ENCODE measurements around the gene TCEA3. TPM values are rescaled to one million over a fixed set of nuclear protein-coding genes. Genes with fewer than 3 reads are reported as not detected.

The TCEA3 gene
- total RNA-seq, 1 donor from 2014 or later, result 0.40 TPM

DNA sequence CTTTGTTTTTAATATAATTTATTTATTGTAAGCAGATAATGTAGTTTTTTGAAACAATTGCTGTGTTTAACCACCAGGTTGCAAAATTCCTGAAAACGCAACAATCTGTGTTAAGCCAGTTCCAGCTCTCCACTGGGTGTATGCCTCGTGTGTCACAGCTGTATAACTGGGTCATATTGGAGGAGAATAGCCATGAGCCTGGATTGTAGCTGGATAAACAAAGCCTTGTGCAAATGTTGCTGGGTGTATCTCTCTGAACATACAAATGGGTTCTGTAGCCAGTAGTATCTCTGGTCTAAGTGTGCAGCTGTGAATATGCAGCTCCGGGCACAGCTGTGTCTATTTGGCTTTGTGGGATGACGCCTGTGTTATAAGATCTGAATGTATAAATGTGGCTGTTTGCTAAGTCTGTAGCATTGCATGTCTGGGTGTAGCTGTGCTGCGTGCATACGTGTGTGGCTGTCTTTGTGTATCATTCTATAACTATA lies 2.8 kb downstream of the TCEA3 start:
- no peak for DNase-seq (ENCODE audit: low read depth, low spot score)

DNA sequence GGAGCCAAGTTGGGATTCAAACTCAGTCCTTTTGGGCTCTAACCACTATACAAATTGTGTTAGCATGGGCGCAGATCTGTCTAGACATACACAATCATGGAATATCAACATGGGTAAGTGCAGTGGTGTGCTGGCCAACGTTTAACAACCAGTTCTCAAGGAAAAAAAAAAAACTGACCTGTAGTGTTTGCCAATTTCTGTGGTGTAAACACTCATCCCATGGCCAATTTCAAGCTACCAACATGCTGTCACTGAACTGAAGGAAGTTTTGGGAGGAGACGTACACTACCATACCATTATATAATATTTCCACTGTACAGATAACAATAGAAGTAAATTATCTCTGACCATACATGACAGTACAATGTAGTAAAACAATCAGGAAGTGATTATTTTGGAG lies 3.2 kb downstream of the TCEA3 start:
- no peak for DNase-seq (ENCODE audit: low read depth, low spot score)

DNA sequence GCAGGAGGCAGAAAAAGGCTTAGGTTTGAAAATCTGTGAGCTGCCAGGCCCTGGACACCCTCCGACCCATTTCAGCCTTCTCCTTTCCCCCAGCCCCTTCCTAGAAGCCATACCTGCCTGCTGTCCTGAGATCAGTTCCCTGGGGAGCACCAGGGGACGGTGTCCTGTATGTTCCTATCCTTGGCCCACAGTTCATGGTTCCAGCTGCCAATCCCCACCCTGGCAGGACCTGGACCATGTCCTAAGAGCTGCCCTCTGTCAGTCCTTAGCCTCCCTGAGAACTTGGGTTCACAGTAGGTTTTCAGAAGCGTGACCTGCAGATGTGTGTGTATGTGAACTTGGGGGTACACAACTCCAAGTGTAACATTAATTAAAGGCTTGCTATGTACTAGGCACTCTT lies 3.8 kb downstream of the TCEA3 start:
- no peak for DNase-seq (ENCODE audit: low read depth, low spot score)

DNA sequence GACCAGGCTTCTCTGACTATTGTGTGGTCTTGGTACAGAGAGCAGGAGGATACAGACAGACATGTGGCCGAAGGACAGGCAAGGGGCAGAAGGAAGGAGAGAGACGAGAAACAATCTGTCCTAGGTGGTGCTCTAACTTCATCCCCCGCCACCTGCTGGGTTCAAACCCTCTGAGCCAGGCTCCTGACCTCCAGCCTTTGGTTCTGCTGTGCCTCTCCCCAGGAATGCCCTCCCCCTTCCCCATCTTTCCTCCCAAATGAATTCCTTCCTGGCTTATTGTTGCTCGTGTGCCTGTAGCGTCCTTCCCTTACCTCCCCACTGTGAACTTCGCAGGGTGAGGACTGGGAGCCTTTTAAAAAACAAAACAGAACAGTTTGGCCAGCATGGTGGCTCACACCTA lies 5.4 kb downstream of the TCEA3 start:
- no peak for DNase-seq (ENCODE audit: low read depth, low spot score)

DNA sequence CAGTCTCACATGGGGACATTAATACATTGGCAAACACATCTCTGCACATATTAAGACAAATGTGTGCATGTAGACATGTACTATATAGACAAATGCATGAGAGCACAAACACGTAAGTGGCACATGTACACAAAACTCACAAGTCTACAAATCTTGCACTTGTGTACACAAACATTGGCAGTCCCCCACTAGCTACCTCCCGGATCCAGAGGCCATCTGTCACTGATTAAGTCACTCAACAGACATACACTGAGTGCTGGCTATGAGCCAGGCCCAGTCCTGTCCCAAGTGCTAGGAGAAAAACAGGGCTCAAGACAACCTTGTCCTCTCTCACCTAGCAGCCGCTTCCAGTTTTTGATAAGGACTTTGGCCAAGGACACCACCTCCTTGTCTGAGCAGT lies 7.0 kb downstream of the TCEA3 start:
- no peak for DNase-seq (ENCODE audit: low read depth, low spot score)

DNA sequence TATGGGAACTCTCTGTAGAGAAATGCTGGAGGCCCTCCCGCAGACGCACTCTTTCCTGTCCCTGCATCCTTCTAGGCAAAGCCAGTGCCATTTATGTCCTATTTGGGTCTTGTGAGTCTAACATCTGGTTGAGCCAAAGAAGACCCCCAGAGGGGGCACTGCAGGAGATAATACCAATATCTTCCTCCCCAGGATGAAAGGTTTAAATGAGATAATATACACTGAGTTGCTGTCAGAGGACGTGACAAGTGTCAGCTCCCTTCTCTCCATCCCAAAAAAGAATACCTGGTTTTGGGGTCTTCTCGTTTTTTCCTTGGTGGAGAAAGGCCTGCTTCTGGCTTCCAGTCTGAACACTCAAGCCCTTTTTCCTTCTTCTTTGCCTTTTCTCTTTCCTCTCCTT lies 7.6 kb downstream of the TCEA3 start:
- no peak for DNase-seq (ENCODE audit: low read depth, low spot score)

DNA sequence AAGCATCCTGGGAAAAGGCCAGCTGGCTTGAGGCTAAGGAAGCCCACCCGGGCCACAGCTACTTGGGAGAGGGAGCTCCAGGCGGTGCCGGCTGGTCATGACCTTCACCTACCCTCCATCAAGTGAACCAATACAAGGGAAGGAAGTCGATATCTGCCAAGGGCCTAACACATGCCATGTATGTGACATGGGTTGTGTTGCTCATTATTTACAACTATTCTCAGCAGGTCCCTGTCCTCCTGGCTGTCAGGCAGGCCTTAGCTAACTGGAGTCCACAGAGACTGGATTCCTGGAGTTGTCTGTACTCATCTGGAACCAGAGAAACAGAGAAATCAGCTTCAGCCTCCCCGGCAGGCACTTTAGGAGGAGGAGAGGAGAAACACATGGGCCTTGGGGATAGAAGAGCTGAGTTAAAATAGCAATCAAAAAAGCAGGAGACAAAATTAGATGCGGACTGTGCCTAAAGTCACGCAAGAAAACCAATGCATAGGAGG lies 15.7 kb downstream of the TCEA3 start:
- DNase-seq (ENCODE audit: low read depth, low spot score), result no peak

DNA sequence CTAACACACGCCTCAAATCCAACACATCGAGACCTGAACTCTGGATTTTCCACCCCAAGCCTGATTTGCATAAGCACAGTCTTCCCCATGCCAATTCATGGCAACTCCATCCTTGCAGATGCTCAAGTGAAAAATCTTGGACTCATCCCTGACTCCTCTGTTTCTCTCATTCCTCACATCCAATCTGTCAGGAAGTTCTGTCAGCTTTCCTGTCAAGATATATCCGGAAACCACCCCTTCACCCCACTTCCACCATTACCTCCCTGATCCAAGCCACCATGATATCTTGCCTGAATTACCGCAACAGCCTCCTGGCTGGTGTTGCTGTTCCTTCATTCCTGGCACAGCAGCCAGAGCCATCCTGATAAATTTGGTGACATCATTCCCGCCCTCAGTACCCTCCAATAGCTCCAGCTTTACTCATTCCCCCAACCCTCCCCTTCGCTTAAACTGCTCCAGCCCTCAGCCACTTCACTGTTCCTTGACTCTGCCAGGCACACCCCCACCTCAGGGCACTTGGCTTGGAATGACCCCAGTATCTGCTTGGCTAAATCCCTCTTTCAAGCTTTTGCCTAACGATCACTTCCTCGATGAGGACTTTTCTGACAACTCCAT lies 17.4 kb downstream of the TCEA3 start:
- DNase-seq (ENCODE audit: low read depth, low spot score), result no peak

DNA sequence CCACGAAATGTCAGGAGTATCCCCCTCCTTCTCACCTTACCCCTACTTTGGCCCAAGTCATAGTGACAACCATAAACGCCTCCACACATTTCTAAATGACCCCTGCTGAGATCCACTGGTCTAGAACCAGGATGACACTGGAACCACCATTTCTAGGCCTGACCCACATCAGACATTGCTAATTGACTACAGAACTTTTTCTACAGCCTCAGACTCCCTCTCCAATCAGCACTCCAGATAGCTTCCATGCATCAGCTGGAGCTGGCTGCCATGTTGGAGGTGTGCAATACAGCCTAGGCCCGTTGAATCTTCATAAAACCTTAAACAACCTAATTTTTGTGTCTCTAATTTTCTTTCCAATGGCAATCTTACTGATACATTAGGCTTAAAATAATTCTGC lies 18.6 kb downstream of the TCEA3 start:
- DNase-seq (ENCODE audit: low read depth, low spot score), result no peak

DNA sequence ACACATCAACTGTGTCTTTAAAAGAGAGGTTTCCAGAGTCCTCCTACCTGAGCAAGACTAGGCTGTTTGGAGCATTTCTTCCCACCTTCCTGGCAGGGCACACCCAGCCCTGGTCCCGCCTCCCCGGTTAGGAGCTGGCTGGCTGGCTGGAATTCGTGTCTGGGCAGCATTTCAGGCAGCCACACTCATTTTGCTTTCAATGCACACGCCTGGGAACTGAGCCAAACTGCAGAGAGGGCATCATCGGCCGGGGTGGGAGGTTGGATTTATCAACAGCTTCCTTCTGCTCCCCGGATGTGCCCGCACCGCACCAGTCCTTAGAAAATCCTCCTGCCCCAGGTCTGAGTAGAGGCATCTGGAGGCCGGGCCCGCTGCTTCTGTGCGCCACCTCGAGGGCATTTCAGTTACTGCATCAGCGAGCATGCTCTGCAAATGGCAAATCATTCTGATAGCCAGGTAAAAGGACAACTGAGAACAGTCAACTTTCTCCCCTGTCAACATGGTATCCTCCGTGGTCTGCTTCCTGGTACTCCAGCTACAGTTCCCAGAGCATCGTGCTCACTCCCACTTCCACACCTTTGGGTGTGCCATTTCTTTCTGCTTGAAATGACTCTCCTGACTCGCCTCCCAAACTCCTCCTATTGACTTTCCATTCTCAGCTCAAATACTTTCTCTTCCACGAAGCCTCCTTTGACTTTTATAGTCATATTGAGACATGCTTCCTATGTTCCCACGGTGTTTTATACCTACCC lies 20.6 kb downstream of the TCEA3 start:
- DNase-seq (ENCODE audit: low read depth, low spot score), result no peak

DNA sequence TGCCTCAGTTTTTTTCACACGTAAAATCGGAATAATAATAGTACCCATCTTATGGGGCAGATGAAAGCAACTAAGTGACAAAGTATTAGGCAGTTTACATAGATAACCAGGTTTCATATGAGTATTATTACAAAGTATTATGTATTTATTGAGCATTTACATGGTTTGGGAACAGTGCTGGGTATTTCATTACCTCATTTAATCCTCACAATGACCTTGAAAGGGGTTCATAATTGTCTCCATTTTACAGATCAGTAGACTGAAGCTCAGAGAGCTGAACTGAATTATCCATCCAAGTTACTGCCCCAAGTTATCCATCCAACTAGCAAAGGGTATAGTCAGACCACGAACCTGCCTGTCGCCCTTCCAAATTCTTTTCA lies 21.2 kb downstream of the TCEA3 start:
- DNase-seq (ENCODE audit: low read depth, low spot score), result no peak

DNA sequence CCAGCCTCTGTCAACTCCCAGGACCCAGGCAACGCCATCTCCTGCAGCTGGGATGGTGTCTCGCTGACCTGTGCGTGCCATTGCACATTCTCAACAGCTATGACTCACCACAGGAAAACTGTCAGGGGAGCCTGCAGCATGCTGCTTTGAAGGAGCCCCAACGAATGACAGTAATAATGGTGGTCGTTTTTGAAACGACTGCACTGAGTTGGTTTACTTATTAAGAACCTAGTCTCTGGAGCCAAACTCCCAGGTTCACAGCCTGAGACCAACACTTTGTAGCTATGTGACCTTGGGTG lies 21.6 kb downstream of the TCEA3 start:
- peak; percentile 54 for DNase-seq (ENCODE audit: low read depth, low spot score)

DNA sequence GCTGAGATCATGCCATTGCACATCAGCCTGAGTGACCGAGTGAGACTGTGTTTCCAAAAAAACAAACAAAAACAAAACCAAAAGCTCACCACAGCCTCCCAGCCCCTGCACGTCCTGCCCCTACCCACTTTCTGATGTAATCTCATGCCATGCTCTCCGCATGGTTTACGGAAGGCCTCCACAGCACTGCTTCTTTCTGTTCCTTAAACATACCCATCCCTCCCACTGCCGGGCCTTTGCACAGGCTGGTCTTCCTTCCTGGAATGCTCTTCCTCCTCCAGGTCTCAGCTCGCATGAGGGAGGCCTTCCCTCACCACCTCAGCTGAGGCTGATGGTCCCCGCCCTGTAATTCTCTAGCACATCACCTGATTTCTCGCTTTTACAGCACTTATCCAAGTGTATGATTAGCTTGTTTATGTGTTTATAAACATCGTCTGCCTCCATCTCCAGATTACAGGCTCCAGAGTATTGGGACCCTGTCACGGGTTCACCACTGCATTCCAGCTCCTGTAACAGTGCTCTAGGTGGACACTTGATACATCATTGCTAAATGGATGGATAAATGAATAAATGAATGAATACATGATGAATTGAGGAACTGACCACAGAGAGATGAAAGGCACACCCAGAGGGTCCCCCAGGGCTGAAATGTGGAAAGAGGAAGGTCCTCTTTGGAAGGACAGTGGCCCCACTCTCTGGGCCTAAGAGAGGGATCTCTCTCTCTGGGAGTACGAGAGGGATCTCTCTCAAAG lies 22.1 kb downstream of the TCEA3 start:
- DNase-seq (ENCODE audit: low read depth, low spot score), result no peak

DNA sequence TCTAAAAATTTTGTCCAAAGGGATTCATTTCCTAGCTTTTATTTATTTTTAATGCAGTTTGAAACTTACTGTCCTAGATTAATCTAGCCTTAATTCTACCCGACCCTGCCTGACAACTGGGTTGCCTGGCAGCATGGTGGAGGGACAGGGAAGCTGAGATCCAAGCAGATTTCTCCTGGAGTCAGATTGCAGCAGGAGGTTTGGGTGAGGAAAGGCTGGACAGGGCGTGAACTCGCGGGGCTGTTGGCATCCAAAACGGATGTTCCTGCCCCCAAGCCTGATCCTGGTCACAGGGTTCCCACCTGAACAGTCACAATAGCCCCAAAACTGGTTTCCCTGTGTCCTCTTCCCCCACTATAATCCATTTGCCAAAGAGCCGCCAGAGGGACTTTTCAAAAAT lies 23.2 kb downstream of the TCEA3 start:
- DNase-seq (ENCODE audit: low read depth, low spot score), result no peak

DNA sequence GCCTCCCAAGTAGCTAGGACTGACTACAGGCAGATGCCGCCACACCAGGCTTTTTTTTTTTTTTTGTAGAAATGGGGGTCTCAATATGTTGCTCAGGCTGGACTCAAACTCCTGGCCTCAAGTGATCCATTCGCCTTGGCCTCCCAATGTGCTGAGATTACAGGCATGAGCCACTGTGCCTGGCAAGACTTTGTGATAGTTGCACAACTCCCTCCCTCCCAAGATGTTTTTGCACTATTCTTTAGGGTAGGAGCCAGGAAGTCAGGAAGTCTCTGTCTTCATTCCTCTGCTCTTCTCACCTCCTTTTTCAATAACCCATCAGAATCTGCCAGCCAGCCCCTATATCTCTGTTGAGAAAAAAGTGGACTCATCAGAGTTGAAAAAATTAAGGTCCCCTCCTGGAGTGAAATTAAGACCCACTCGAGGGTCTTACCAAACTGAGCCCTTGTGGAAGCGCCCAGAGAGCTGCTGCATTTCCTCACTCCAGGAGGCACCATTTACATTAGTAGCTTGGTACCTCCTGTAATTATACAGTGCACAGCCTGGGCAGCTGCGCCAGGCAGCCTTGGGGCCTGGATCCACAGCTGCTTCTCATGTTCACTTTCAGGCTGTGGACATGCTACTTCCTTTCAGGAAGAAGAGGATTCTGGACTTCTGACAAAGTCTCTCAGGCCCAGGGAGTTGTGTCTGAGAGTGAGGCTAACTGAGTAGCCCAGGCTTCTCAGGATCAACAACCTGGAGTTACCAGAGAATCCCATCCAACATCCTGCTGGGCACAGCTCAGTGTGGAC lies 24.0 kb downstream of the TCEA3 start:
- DNase-seq (ENCODE audit: low read depth, low spot score), result no peak

DNA sequence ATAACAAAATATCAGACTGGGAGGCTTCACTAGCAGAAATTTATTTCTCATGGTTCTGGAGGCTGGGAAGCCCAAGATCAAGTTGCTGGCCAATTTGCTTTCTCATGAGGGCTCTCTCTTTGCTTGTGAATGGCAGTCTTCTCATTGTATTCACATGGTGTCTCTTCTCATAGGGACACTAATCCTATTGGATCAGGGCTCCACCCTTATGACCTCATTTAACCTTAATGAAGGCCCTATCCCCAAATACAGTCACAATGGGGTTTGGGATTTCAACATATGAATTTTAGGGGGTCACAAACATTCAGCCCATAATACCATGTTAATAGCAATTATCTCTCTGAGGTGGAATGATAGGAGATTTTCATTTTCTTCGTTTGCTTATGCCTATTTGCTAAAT lies 25.3 kb downstream of the TCEA3 start:
- no peak for DNase-seq (ENCODE audit: low read depth, low spot score)

DNA sequence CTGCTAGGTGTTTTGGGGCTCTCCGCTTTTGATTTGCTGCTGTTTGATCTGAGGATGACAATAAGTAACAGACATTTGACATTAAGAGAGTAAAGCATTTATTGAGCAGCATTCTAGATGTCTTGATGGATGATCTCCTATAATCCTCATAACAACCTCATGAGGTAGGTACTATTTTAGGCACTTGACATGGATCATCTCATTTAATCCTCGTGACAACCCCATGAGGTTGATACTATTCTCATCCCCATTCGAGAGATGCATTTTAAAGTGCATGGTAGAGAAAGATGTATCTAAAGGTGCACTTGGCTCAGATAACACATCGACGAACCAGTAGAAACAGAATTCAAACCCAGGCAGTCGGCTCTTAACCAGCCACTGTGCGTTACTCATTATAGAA lies 26.6 kb downstream of the TCEA3 start:
- no peak for DNase-seq (ENCODE audit: low read depth, low spot score)

DNA sequence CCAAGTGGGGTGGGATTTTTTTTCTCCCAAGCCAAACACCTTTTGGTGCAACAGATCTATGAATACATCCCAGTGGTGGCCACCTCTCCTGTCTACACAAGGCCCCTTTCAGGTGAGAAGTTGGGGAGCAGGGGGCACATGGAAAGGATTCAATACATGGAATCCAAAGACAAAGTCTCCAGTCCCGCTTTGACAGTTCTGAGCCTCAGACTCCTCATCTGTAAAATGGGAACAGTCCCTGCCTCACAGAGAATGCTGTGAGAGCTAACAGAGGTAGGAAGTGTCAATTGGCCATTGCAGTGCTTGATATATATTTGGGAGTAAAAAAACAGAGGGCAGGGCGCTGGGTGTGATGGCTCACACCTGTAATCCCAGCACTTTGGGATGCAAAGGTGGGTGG lies 28.2 kb downstream of the TCEA3 start:
- no peak for DNase-seq (ENCODE audit: low read depth, low spot score)

DNA sequence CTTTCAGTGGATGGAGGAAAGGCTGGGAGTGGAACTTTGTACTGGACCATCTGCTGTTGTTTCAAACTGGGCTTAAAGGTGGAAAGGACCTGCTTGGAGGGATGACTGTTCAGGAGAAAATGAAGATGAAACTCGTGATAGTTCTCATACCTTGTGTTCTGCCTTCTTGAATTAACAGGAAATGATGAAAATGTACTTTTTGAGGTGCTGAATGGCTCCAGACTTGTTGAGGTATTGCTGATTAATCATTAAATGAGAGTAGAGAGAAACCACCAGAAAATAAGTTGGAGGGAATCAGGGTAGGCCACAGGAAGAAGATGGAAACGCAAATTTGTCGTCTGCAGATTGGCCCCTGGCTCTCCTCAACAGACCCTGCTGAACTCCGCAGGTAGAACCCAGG lies 28.7 kb downstream of the TCEA3 start:
- no peak for DNase-seq (ENCODE audit: low read depth, low spot score)

DNA sequence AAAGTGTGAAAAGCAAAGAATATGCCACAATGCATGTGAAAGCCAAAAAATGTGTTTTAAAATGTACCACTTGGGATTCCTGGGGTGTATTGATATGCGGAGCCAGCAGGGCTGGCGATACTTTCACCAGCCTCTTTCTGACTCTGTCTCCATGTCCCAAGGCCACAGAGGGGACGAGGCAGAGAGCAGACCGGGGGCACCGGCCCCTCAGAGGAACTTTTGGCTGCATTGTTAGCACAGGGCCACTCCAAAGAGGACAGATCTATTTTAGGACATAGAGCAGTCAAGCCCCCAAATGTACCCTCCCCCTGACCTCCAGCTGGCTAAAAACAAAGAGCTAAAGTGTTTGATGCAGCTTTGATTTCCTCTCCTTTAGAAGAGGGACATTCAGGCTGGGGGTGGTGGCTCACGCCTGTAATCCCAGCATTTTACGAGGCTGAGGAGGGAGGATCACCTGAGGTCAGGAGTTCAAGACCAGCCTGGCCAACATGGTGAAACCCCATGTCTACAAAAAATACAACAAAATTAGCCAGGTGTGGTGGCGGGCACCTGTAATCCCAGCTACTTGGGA lies 29.3 kb downstream of the TCEA3 start:
- no peak for DNase-seq (ENCODE audit: low read depth, low spot score)

DNA sequence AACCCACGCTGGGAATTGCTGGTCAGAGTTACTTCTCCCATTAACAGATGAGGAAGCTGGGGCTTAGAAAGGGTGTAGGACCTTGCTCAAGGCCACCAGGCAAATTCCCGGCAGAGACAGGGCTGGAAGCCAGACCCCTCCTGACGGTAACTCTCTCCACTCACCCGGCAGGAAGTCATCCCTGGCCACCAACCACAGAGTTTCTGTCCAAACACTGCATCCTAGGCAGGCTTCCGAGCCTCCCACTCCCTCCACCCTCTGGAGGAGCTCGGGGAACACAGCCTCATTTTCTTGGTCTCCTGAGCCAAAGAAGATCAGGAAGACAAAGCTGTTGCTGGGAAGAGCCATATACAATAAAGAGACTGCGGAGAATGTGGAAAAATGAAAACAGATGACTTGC lies 29.9 kb downstream of the TCEA3 start:
- DNase-seq (ENCODE audit: low read depth, low spot score), result no peak

DNA sequence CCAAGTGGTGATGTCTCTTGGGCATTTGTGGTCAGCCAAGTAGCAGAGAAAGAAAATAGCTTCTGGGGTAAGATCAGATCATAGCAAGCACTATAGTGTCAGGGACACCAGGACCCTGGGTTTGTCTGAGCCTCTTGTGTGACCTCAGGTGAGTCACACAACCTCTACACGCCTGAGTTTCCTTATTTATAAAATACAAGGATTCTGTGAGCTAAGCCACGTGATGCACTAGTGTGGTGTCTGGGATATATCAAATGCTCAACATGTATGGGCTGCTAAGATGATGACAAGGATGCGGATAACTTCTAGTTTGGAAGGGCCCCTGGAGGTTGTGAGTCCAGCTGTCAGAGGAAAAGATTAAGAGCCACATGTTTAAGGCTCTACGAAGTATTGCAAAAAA lies 30.4 kb downstream of the TCEA3 start:
- DNase-seq (ENCODE audit: low read depth, low spot score), result no peak
